Kidney tubule cell (primary cell): ENCODE results near the gene FCMR.
"Not testable (repeated sequence)": the region's sequence is repeated elsewhere in the genome, so short reads cannot be mapped to it uniquely, and the experiment has no call there.

Experiments
- DNase-seq: peaks from one replicate; pipeline ENCODE4 v3.0.0-alpha.2; 2018; ENCODE audit warnings: low spot score

The FCMR gene

DNA sequence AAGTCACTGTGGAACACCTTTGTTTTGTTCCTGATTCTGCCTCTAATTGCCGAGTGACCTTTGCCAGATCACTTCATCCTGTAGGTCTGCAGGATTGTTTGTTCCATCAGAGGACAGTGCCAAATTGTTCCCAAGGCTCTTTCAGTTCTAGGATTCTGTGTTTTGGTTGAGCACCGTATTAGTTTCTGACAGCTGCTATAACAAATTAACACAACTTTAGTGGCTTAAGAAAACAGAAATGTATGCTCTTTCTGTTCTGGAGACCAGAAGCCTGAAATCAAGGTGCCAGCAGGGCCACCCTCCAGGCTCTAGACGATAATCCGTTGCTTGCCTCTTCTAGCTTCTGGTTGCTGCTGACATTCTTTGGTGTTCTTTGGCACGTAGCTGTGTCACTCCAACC lies 27.9 kb upstream of the FCMR start:
- DNase-seq: no peak

DNA sequence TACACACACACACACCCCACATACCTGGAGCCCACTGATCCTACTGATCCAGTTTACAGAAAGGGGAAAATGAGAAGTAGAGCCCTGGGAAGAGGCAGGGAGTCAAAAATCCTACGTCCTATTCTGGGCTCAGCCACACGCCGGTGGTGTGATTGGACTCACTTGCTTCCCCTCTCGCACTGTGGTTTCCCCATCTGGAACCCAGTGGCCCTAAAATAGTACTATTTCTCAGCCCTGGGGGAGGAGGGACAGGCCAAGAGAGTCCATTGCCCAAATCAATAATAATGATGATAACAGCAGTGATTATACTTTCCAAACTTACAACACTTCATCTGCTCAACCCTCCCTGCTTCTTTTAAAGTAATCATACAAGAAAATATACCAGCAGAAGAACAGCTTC lies 27.5 kb upstream of the FCMR start:
- DNase-seq: no peak

DNA sequence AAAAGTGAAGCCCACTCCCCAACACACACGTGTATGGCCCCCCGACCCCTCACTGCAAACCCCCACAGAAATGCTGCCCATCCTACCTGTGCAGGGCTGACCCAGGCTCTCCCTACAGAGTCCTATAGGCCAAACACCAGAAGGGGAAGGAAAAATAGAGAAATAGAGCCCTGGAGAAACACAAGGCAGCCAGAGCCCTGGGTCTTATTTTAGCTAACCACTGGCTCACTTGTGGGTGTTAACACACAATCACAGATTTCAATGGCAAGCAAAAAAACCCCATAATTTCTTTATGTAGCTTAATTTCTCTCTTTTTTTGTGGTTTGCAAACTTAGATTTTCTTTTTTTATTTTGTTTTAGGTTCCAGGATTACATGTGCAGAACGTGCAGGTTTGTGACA lies 25.5 kb upstream of the FCMR start:
- no peak for DNase-seq

DNA sequence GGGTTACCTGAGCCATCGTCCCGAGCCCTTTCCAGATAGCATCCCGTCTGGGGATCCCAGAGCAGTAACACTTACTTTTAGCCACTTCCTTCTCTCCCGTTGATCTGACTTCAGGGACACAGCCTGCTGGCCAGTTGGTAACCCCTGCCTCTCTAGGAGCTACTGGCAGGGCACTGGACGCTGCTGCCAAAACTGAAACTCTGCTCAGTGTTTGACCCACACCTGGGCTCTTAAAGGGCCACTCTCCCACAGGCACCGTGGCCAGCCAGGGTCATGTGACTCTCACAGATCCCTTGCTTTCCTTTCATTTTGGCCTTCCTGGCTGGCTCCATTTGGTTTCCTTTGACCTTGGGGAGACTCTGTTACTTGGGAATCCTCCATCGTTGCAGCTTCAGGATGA lies 24.5 kb upstream of the FCMR start, which contains the start of gene PIGR:
TSS of gene PIGR (minus strand) at position 206 of the 400 bp plus-strand sequence. CDS start 5,935 bp downstream, outside the sequence.
- DNase-seq: peak; percentile 12

DNA sequence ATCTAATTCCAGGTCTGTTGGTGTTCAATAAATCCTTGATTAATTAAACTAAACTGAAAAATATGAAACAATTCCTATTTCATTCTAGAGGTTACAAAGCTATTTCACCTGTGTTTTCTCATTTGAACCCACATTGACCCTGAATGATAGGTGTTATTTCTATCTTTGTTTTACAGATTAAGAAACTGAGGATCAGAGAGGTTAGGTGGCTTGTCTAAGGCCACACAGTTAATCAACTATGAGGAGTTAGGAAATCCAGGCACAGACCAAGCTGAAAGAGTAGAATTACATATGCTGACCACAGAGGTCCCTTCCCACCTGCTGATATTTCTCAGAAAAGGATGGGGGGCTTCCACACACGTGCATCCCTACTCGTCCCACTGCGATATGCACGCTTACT lies 24.0 kb upstream of the FCMR start:
- DNase-seq: no peak

DNA sequence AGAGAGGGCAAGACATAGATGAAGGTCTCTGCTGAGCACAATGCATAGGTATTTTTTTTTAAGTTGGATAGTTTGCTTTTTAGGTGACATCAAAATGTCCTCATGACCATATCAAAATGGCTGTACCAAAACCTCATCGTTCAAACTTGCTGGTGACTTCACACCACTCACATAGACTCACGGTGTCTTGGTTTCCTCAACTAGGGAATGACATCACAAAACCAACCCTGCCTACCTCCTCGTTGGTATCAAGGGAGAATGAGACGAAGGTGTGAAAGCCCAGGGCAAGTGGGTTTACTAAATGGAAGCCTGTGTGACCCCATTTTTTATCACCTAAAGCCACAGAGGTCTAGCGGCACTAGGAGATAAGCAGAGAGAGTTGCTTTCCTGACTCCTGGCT lies 23.0 kb upstream of the FCMR start:
- DNase-seq: no peak

DNA sequence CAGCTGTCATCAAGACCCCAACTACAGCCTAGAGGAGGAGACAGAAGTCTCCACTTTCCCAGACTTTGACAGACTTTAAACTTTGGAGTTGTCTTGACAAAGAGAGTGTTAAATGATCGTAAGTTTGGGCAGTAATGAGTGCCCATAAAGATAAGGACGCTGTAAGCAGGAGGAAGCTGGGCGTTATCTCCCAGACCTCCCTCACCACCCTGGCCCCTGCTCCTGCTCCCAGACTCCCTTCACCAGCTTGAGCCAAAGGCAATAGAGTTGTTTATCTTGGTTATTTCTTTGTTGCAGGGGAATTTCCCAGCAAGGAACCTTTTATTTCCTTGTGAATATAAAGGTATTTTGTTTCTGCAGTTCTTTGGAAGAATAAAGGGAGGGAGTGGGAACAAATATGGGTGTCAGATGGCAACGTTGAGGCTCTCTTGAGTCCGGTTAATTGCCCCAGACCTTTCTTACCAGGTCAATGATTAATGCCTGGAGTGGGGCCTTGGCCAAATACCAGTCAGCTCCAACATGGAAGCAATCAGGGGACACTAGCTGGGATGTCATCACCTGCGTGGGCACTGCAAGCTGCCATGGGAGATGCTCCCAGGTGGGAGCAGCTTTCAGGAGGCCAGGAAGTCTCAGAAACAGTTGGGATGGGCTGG lies 20.2 kb upstream of the FCMR start:
- DNase-seq: peak; percentile 52

DNA sequence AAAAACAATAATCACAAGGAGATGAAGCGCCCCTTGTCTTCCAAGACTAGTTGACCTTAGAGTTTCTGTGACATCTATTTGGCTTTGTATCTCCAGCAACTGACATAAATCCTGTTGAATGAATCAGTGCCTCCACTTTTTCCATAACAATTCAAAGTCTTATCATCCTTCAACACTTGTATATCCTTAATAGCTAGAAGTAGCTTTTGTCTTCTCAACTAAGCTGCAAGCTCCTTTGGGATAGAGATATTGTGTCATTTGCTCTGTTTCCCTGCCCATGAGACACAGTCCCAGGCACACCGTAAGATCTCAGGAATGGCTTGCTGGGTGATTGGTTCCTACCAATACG lies 18.8 kb upstream of the FCMR start:
- DNase-seq: no peak

DNA sequence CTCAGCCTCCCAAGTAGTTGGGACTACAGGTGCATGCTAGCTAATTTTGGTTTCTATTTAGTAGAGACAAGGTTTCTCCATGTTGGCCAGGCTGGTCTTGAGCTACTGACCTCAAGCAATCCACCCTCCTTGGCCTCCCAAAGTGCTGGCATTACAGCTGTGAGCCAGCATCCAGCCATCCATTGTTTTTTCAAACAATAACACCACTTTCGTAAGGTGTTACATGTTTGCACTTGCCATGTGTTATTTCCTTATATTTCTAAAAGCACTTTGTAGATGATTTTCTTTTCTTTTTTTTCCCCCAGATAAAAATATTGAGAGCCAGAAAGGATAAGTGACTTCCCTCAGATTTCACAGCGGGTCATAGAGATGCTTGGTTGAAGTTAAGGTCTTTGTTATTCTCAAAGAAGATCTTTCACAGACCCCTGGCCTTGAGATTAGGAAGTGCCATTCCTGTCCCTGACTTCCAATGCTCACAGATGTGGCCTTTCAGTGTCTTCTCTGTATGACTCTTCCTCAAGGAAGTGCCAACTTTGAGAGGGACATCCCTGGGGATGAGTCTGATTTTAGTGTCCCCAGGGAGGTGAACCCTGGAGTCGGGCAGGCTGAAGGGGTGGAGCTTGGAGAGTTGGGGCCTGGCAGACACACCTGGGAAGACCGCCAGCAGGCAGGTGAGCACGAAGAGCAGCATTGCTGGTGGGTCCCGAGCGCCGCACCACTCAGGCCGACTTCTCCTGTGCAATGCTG lies 18.3 kb upstream of the FCMR start:
- no peak for DNase-seq

DNA sequence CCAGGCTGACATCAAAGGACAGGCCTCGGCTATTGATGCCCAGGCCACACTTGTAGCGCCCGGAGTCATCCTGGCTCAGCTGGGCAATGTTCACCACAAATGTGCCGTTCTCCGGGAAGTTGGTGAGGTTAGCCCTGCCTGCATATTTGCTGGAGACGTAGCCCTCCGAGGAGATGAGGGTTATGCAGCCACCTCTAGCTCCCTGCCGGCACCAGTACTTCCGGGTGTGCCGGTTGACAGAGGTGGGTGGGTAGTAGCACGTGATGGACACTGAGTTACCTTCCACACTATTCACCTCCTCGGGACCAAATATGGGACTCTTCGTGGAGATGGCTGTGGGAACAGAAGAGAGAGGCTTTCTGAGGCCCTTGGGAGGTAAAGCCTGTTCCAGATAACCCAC lies 17.4 kb upstream of the FCMR start:
- no peak for DNase-seq

DNA sequence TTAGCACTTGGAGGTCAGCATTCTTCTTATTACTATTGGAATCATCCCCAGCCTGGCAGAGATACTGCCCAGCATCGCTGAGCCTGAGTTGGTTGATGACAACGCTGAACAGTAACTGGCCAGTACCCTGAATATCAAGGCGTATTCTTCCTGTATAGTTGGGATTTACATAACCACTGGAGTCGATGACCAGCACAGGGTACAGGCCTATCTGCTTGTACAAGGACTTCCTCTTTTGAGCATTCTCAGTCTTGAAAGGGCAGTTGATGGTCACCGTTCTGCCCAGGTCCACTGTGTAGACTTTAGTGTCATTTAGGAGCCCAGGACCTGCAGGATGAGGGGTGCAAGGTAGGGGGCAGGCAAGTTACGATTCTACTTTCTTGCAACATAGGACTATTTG lies 15.7 kb upstream of the FCMR start:
- DNase-seq: no peak

DNA sequence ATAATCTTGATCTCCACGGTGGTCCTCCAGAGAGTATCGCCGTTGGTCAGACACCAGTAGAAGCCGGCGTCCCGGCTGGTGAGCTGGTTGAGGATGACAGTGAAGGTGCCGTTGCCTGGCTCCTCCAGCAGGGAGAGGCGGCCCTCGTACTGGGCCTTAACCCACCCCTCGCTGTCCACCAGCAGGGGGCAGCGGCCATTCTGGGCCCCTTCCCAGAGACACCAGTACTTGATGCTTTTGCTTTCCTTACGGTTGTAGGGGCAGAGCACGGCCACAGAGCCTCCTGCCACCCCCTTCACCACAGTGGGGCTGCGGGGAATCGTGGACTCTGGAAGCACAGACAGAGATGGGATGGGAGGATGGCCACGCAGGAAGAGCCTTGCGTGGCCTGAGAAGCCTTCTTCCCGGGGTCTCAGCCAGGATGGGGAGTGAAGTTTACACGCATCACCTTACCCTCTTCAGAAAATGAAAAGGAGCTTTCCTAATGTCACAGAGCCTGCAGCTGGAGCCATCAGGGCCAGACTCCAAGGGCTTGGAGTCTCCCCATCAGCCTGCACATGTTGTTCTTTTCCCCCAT lies 13.8 kb upstream of the FCMR start:
- DNase-seq: peak; percentile 54

DNA sequence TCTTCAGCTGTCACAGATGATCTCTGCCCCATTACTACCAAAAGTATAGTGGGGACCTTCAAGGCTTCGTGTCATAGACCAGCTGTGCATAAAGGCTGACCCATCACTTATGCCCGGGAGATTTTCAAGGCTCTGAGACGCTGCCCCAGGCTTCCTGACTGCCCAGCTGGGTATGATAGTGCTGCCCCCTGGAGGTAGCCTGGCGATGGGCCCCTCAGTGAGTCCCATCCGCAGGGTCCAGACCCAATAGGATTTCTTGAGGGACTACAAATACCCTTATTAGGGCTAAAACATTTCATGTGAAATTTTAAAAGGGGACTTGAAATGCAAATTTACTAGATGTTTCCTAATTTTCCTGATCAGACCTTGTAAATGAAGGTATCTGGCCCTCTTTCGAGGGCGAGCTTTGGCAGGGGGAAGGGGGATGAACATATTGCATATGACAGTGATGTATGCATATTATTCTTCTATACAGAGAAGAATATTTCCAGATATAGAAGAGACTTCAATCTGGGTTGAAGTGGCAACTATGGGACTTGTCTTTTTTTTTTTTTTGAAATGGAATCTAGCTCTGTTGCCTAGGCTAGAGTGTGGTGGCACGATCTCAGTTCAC lies 11.7 kb upstream of the FCMR start:
- DNase-seq: no peak

DNA sequence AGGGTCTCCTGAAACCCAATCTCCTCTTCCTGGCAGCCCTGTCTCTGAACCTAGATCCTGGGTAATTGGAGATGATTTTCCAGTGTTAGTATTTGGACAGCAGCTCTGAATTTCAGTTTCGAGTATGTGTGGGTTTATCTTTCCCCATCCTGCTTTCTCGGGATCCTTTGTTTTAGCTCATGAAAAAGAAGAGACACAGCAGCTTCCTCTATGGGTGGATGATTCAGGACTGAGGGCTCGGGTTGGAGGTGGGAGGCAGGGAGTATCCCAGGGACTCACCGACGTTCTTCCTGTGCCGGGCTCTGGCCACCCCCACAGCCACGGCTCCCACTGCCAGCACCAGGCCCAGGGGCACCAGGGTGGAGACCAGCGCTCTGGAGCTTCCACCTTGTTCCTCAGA lies 10.4 kb upstream of the FCMR start:
- DNase-seq: no peak

DNA sequence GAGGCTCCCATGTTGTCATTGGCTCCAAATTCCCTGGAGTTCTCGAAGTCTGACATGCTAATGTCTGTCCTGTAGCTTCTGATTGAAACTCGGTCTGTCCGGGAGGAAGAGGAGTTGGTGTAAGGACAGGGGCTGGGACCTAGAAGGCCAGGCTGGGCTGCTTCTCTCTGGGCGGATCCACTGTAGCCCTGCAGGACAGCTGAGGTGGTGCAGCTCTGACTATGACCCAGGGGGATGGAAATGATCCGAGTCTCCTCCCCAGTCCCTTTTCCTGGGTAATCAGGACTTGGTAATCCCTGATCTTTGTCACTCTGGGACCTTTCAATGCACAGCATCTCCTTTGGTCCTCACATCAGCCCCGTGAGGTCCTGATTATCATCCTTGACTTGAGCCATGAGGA lies 10.0 kb upstream of the FCMR start:
- DNase-seq: no peak

DNA sequence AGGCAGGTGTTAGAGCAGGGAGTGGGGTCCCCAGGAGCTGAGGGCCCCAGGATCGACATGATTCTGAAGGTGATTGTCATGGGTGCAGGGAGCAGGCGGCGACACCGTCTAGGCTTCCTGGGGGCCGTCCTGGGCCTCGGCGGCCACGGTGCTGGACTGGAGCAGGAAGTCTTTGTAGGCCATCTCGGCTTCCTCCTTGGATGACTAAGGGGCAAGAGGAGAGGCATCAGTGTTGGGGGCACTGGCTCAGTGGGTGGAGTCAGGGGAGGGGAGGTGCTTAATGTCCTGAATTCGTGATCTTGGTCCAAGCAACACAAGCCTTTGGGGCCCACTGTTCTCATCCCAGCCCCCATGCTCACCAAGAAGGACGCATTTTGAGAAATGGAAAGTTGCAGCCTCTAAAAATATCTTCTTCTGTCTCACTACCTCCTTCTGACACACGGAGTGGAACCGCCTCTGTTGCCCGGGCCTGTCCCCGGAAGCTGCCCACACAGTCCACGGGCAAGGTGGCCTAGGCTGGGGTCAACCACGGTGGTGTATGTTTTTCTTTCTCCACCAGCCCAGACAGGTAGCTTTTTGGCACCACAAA lies 8.6 kb upstream of the FCMR start:
- no peak for DNase-seq

DNA sequence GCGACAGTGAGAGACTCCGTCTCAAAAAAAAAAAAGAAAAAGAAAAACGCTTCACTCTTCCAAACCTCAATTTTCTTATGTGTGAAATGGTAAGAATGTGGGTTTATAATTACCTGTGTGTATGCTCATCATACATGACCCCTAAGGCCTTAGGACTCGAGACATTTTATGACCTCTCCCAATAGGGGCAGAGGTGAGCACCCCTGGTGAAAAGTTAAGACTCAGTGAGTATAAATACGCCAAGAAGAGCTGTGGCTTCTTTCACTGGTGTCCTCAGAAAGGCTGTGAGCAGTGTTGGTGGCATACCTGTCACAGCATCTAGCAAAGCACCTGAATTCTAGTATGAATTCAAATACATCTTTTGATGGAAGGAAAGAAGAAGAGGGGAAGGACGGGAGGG lies 7.8 kb upstream of the FCMR start:
- DNase-seq: no peak

DNA sequence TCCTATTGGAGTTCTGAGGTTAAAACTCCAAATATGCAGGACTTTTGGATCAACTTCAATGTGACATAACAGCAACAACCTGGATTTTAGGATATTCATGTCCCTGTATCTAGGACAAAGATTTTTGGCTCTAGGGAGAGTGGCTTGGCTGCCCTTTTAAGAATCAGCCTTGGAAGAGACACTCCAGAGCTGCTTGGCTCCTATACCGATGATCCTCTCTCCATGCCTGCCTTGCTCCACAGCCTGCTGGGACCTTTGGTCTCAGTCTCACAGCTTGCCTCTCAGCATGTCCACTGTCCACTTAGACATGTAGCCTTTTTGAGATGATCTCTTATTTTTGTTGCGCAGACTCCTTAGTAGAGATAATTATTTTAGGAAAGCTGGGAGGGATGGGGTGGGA lies 4.5 kb upstream of the FCMR start:
- DNase-seq: no peak

DNA sequence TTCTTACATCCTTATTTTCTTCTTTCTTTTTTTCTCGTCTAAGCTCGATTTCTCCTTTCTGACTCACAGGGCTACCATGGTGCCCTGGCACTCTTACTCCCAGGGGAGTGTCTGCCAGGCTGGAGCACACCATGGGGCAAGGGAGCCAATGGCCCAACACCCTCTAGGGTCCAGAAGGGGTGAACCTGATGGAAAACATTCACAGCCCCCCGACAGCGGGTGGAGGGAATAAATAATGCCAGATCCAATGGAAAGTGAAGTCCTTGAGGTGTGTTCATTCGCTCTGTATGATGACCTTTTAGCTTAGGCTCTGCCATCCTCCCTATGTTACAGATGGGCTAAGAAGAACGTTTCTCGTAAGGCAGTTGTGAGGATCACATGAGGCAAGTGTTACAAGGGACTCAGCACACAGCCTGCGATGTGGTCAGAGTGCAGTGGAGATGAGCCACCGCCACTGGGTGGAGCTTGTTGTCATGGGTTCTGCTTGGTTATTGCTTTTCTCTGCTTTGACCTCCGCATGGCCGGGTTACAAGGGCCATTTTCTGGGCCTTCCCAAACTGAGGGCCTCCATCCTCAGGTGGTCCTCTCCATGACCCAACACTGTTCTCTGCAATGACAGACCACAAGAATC lies 3.5 kb upstream of the FCMR start:
- DNase-seq: peak; percentile 42

DNA sequence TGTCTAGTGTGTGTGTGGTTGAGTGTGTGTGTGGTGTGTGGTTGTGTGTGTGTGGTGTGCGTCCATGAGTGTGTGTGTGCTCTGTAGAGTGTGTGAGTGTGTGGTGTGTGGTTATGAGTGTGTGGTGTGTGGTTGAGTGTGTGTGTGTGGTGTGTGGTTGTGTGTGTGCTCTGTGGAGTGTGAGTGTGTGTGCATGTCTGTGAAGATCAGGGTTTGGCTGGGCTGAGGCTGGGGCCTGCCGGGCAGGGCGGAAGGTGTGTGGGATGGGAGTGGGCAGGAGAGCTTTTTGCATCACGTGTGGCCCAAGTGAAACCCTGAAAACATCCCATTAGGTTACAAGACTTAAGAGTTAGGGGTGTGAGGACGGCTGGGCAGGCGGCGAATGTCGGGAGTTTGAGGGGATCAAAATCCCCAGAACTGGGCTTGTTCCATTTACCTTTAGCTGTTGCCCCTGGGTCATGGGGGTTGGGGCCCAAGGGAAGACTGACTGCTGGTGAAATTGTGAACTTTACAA lies 2.9 kb upstream of the FCMR start:
- DNase-seq: no peak

DNA sequence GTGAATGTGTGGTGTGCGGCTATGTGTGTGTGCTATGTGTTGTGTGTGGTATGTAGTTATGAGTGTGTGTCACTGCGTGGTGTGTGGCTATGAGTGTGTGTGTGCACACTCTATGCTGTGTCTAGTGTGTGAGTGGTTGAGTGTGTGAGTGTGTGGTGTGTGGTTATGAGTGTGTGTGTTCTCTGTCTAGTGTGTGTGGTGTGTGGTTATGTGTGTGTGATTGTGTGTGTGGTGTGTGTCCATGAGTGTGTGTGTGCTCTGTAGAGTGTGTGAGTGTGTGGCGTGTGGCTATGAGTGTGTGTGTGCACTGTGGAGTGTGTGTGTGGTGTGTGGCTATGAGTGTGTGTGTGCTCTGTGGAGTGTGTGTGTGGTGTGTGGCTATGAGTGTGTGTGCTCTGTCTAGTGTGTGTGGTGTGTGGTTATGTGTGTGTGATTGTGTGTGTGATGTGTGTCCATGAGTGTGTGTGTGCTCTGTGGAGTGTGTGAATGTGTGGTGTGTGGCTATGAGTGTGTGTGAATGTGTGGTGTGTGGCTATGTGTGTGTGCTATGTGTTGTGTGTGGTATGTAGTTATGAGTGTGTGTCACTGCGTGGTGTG lies 2.3 kb upstream of the FCMR start:
- DNase-seq: not testable (repeated sequence)
